H1 (cell line): ENCODE data around the gene CRB2. TPM values are rescaled to one million over a fixed set of nuclear protein-coding genes. Genes with fewer than 3 reads are reported as not detected.

Source experiments
- CTCF ChIA-PET: fragments of 300-600 bp; sonication (Branson Sonifier 250); formaldehyde crosslinking; loops from one replicate; lab custom pipeline; 2021; ENCODE audit not compliant: partially characterized antibody; lab: Charles Lee
- POLR2A ChIA-PET: fragments of 300-600 bp; sonication (Branson Sonifier 250); formaldehyde crosslinking; loops from one replicate; lab custom pipeline; 2021; ENCODE audit warnings: inconsistent platforms; ENCODE audit not compliant: partially characterized antibody; lab: Charles Lee
- DNase-seq, 2 experiments: peaks; one replicate each; pipeline versions ENCODE4 v3.0.0 to v3.0.0-alpha.2; 2010 to 2022; ENCODE audit warnings: low spot score in 2 of 2, low read depth in 1 of 2, mixed read lengths in 1 of 2
- FAIRE-seq: peaks from 2 replicates; lab custom pipeline; 2011; peaks lifted over from hg19 to GRCh38; lab: Jason Lieb, UNC
- H2AFZ ChIP-seq: 2 replicates; pipeline ENCODE4 v1.8.1; 2012; ENCODE audit warnings: low read length, inconsistent platforms
- H2AK5ac ChIP-seq: 2 replicates; pipeline ENCODE4 v1.6.1; 2013; ENCODE audit warnings: low read depth, low read length
- H2BK120ac ChIP-seq: replicated peaks from 2 replicates; pipeline ENCODE3; 2013; ENCODE audit warnings: low read depth, low read length, inconsistent platforms
- H2BK12ac ChIP-seq: 2 replicates; pipeline ENCODE4 v1.6.1; 2013; ENCODE audit warnings: low read depth, low read length
- H2BK15ac ChIP-seq: 2 replicates; pipeline ENCODE4 v1.6.1; 2013; ENCODE audit warnings: low read length
- H2BK20ac ChIP-seq: 2 replicates; pipeline ENCODE4 v1.6.1; 2013; ENCODE audit warnings: low read length
- H2BK5ac ChIP-seq: 2 replicates; pipeline ENCODE4 v1.6.1; 2013; ENCODE audit warnings: low read depth, low read length
- H3K14ac ChIP-seq: 2 replicates; pipeline ENCODE4 v1.6.1; 2013; ENCODE audit warnings: inconsistent platforms; ENCODE audit not compliant: insufficient read length
- H3K18ac ChIP-seq: 2 replicates; pipeline ENCODE4 v1.6.1; 2013; ENCODE audit warnings: low read length; ENCODE audit errors: extremely low read depth
- H3K23ac ChIP-seq: 2 replicates; pipeline ENCODE4 v1.6.1; 2013; ENCODE audit warnings: inconsistent platforms; ENCODE audit not compliant: insufficient read length
- H3K23me2 ChIP-seq: 2 replicates; pipeline ENCODE4 v1.6.1; 2013; ENCODE audit warnings: low read depth, low read length
- H3K27ac ChIP-seq: 2 replicates; pipeline ENCODE4 v1.6.1; 2011; ENCODE audit warnings: low read depth, low read length, inconsistent platforms
- H3K27me3 ChIP-seq, 4 experiments: replicated peaks in 1 of 4; 1 replicate in 1 of 4; 2 replicates in 3 of 4; pipeline versions ENCODE4 v1.6.1 to v1.8.1; 2011 to 2013; ENCODE audit warnings: low read length in 3 of 4, mild to moderate bottlenecking in 3 of 4, inconsistent platforms in 2 of 4, mixed read lengths in 2 of 4, moderate library complexity in 1 of 4; ENCODE audit not compliant: control insufficient read depth in 3 of 4, insufficient read depth in 3 of 4; ENCODE audit errors: extremely low read depth in 1 of 4
- H3K36me3 ChIP-seq, 4 experiments: 2 replicates each; pipeline versions ENCODE4 v1.6.1 to v1.8.1; 2011 to 2013; ENCODE audit warnings: mild to moderate bottlenecking in 4 of 4, low read length in 3 of 4, moderate library complexity in 2 of 4, control low read depth in 1 of 4, inconsistent platforms in 1 of 4; ENCODE audit not compliant: insufficient read depth in 4 of 4, control insufficient read depth in 2 of 4
- H3K4ac ChIP-seq: replicated peaks from 2 replicates; pipeline ENCODE3; 2013; ENCODE audit warnings: low read length, low read depth, mixed read lengths, inconsistent platforms; ENCODE audit not compliant: insufficient read length
- H3K4me1 ChIP-seq, 4 experiments: replicated peaks in 1 of 4; 1 replicate in 1 of 4; 2 replicates in 3 of 4; pipeline versions ENCODE4 v1.6.1 to v1.8.1; 2011 to 2013; ENCODE audit warnings: low read length in 3 of 4, inconsistent platforms in 2 of 4, mixed read lengths in 1 of 4; ENCODE audit not compliant: insufficient read depth in 4 of 4, control insufficient read depth in 3 of 4
- H3K4me2 ChIP-seq, 2 experiments: 2 replicates each; pipeline versions ENCODE4 v1.6.1 to v1.8.1; 2011 to 2013; ENCODE audit warnings: low read depth in 2 of 2, low read length in 2 of 2, control low read depth in 1 of 2, inconsistent platforms in 1 of 2, mild to moderate bottlenecking in 1 of 2; ENCODE audit not compliant: insufficient read depth in 1 of 2
- H3K4me3 ChIP-seq, 4 experiments: fragments of 200-600, 300-600 bp in 1 of 4; sonication (generic), shearing (Covaris generic), sonication (Bioruptor Twin) in 1 of 4; 2 replicates each; pipeline versions ENCODE4 v1.5.1 to v1.8.1; 2011 to 2016; ENCODE audit warnings: low read length in 4 of 4, low read depth in 3 of 4, control low read depth in 2 of 4, inconsistent platforms in 2 of 4, mild to moderate bottlenecking in 2 of 4, mixed read lengths in 1 of 4, moderate library complexity in 1 of 4; ENCODE audit not compliant: insufficient read depth in 2 of 4; ENCODE audit errors: extremely low read depth in 1 of 4
- H3K56ac ChIP-seq: replicated peaks from 2 replicates; pipeline ENCODE3; 2013; ENCODE audit warnings: low read depth, mild to moderate bottlenecking, mixed read lengths, low read length, inconsistent platforms; ENCODE audit not compliant: insufficient read length
- H3K79me1 ChIP-seq: 2 replicates; pipeline ENCODE4 v1.6.1; 2013; ENCODE audit warnings: low read depth, low read length, control low read depth
- H3K79me2 ChIP-seq, 2 experiments: 2 replicates each; pipeline versions ENCODE4 v1.6.1 to v1.8.1; 2012 to 2013; ENCODE audit warnings: low read length in 2 of 2, mild to moderate bottlenecking in 2 of 2, inconsistent platforms in 1 of 2; ENCODE audit not compliant: insufficient read depth in 2 of 2, control insufficient read depth in 1 of 2
- H3K9ac ChIP-seq, 4 experiments: replicated peaks in 1 of 4; 1 replicate in 1 of 4; 2 replicates in 3 of 4; pipeline versions ENCODE4 v1.6.1 to v1.8.1; 2011 to 2013; ENCODE audit warnings: low read depth in 3 of 4, low read length in 3 of 4, control low read depth in 2 of 4, mild to moderate bottlenecking in 2 of 4, moderate library complexity in 2 of 4, inconsistent platforms in 1 of 4; ENCODE audit errors: extremely low read depth in 1 of 4
- H3K9me3 ChIP-seq, 2 experiments: 2 replicates each; pipeline versions ENCODE4 v1.6.1 to v1.8.1; 2012 to 2013; ENCODE audit warnings: mild to moderate bottlenecking in 2 of 2, moderate library complexity in 2 of 2, control low read depth in 1 of 2, inconsistent platforms in 1 of 2, low read depth in 1 of 2, low read length in 1 of 2, mixed read lengths in 1 of 2; ENCODE audit not compliant: insufficient read depth in 2 of 2
- H4K20me1 ChIP-seq, 2 experiments: replicated peaks in 1 of 2; 2 replicates each; pipeline versions ENCODE3 to v1.8.1; 2011 to 2013; ENCODE audit warnings: inconsistent platforms in 2 of 2, low read length in 2 of 2, mild to moderate bottlenecking in 1 of 2; ENCODE audit not compliant: insufficient read depth in 2 of 2, control insufficient read depth in 1 of 2
- H4K5ac ChIP-seq: 2 replicates; pipeline ENCODE4 v1.6.1; 2013; ENCODE audit warnings: low read length, low read depth, mixed read lengths, inconsistent platforms; ENCODE audit not compliant: insufficient read length
- H4K8ac ChIP-seq: 2 replicates; pipeline ENCODE4 v1.8.0; 2013; ENCODE audit warnings: mild to moderate bottlenecking, moderate library complexity, low read length, inconsistent platforms; ENCODE audit not compliant: insufficient read depth; ENCODE audit errors: extremely low read depth
- H4K91ac ChIP-seq: replicated peaks from 2 replicates; pipeline ENCODE3; 2013; ENCODE audit warnings: low read length, mixed read lengths, inconsistent platforms; ENCODE audit not compliant: insufficient read length
- ASH2L ChIP-seq: fragments of 200-600, 300-600 bp; sonication (generic); IDR thresholded peaks from one replicate; pipeline ENCODE4 v1.7.1; 2017; ENCODE audit warnings: low read length
- BACH1 ChIP-seq: IDR thresholded peaks from 2 replicates; pipeline ENCODE4 v1.6.1; 2012; ENCODE audit warnings: low read length, improper control_type of control experiment
- BRCA1 ChIP-seq: IDR thresholded peaks from 2 replicates; pipeline ENCODE4 v1.6.1; 2012; ENCODE audit warnings: low read depth, low read length, improper control_type of control experiment
- CEBPB ChIP-seq: IDR thresholded peaks from 2 replicates; pipeline ENCODE4 v1.6.1; 2012; ENCODE audit warnings: low read depth, low read length
- CHD1 ChIP-seq: IDR thresholded peaks from 2 replicates; pipeline ENCODE4 v1.6.1; 2012; ENCODE audit warnings: low read depth, low read length, improper control_type of control experiment
- CHD2 ChIP-seq: IDR thresholded peaks from 2 replicates; pipeline ENCODE4 v1.6.1; 2012; ENCODE audit warnings: low read length, improper control_type of control experiment
- EP300 ChIP-seq, 2 experiments: IDR thresholded peaks; 1 replicate in 1 of 2; 2 replicates in 1 of 2; pipeline ENCODE4 v1.6.1; 2011 to 2012; ENCODE audit warnings: low read depth in 2 of 2, low read length in 2 of 2, mild to moderate bottlenecking in 2 of 2, borderline replicate concordance in 1 of 2, inconsistent platforms in 1 of 2, moderate library complexity in 1 of 2
- HDAC6 ChIP-seq: IDR thresholded peaks from one replicate; pipeline ENCODE4 v1.7.1; 2012; ENCODE audit warnings: low read depth, mild to moderate bottlenecking, inconsistent platforms, low read length, moderate library complexity
- JUN ChIP-seq: IDR thresholded peaks from 2 replicates; pipeline ENCODE4 v1.6.1; 2011; ENCODE audit warnings: low read depth, mild to moderate bottlenecking, improper control_type of control experiment, low read length
- POLR2AphosphoS5 ChIP-seq: IDR thresholded peaks from 2 replicates; pipeline ENCODE4 v1.6.1; 2011; ENCODE audit warnings: low read depth, low read length
- WGBS, 2 experiments: shearing (Covaris generic) in 1 of 2; methylation state at CpG; one replicate each; pipeline versions ENCODE4 v1.1.6 to v1.1.7; 2013 to 2015; ENCODE audit warnings: low lambda C conversion rate in 2 of 2, mixed read lengths in 2 of 2, inconsistent platforms in 1 of 2, low coverage in 1 of 2, missing lambda C conversion rate in 1 of 2; ENCODE audit not compliant: insufficient replicate concordance in 2 of 2, insufficient coverage in 1 of 2, insufficient read length in 1 of 2; ENCODE audit errors: extremely low coverage in 1 of 2, missing lambda C conversion rate in 1 of 2; 5-methylcytosine and 5-hydroxymethylcytosine counted together
- polyA plus RNA-seq, 7 experiments: library from polyadenylated mRNA; depleted of rRNA in 3 of 7; stranded (reverse) in 5 of 7; unstranded in 2 of 7; fragments of >200 nt in 5 of 7; fragments of 200-250 nt in 2 of 7; gene quantifications; 1 replicate in 5 of 7; 2 replicates in 1 of 7; 4 replicates in 1 of 7; pipeline versions ENCODE4 v1.2.1 to v1.2.3, GENCODE V29; 2011 to 2013; ENCODE audit warnings: missing spikeins in 2 of 7, mixed read lengths in 2 of 7
- total RNA-seq: library from RNA; stranded (reverse); fragmentation: NEBNext Ultra II Directional; extraction: Animal tissue kit (Norgen Biotek cat#: 25700); gene quantifications from 2 replicates; pipeline ENCODE4 v1.2.1, GENCODE V29; 2021
- TF ChIP-seq, protein P1 (sequence below): IDR thresholded peaks from 2 replicates; pipeline ENCODE4 v1.6.1; 2011; ENCODE audit warnings: low read length, improper control_type of control experiment
- TF ChIP-seq, protein P2 (sequence below): IDR thresholded peaks from 2 replicates; pipeline ENCODE4 v1.6.1; 2011; ENCODE audit warnings: low read depth, mild to moderate bottlenecking, low read length; ENCODE audit not compliant: insufficient read depth

The CRB2 gene
- total and polyA plus RNA-seq, 2 of the 8 experiments (the other 6 are each of a cell fraction or from before 2014, with no cell fraction given): 4.0 to 8.4 TPM

DNA sequence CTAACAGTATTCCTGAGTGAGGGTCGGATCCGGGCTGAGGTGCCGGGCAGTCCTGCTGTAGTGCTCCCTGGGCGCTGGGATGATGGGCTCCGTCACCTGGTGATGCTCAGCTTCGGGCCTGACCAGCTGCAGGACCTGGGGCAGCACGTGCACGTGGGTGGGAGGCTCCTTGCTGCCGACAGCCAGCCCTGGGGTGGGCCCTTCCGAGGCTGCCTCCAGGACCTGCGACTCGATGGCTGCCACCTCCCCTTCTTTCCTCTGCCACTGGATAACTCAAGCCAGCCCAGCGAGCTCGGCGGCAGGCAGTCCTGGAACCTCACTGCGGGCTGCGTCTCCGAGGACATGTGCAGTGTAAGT lies 15.2 kb downstream of the CRB2 start:
- H3K4me1 ChIP-seq: peaks cover 0 to 26% (median 11%) of the 10 kb centered on the region in 4 experiments; a peak in 6 of 7 replicates
- no peak overlapping the region for H2BK15ac ChIP-seq
- H2BK12ac ChIP-seq: no peak overlapping the region
- H2AFZ ChIP-seq: no peak overlapping the region
- H2BK5ac ChIP-seq: no peak overlapping the region
- H3K23me2 ChIP-seq: 0 out of 2 replicates have a peak, but pooled peaks cover 3% of the 10 kb centered on the region
- H3K9me3 ChIP-seq: no peaks in the 10 kb centered on the region
- H4K91ac ChIP-seq: no peak overlapping the region
- no peak overlapping the region for H2BK120ac ChIP-seq
- H3K56ac ChIP-seq: no peak overlapping the region
- H3K79me1 ChIP-seq: no peaks in the 10 kb centered on the region
- no peak overlapping the region for H3K9ac ChIP-seq
- peaks cover 5 to 10% of the 10 kb centered on the region in 2 experiments for H4K20me1 ChIP-seq
- H3K27ac ChIP-seq: no peak overlapping the region
- DNase-seq (no peak), FAIRE-seq (no peak)
- no peaks in the 10 kb centered on the region for H3K79me2 ChIP-seq
- H3K18ac ChIP-seq: no peak overlapping the region
- CTCF ChIA-PET: interaction anchor here (0.6 to 5.7 kb wide), 8 partner anchors 9 to 128 kb away, joined by 3 to 43 read pairs (median 5); partner anchors contain the start of gene CRB2
- no peak overlapping the region for H4K8ac ChIP-seq
- H3K4me3 ChIP-seq: no peak overlapping the region
- H4K5ac ChIP-seq: no peak overlapping the region
- H3K36me3 ChIP-seq: peaks cover 0 to 5% (median 2%) of the 10 kb centered on the region in 4 experiments; a peak in 1 of 8 replicates
- no peak overlapping the region for H3K14ac ChIP-seq
- H3K4ac ChIP-seq: no peak overlapping the region
- no peak overlapping the region for H3K4me2 ChIP-seq
- H3K23ac ChIP-seq: no peak overlapping the region
- peaks cover 0 to 31% (median 22%) of the 10 kb centered on the region in 4 experiments; a peak in 5 of 7 replicates for H3K27me3 ChIP-seq
- H2AK5ac ChIP-seq: no peak overlapping the region
- POLR2A ChIA-PET: interaction anchor here (0.9 kb wide), 1 partner anchor 9 kb away, joined by 4 read pairs; no protein-coding TSS in a partner anchor
- H2BK20ac ChIP-seq: no peak overlapping the region
- 92% methylated on average over 18 of the region's 18 CpGs; no CpG with 5 or more reads in 1 of the 2 experiments for WGBS, 2 experiments
- TF ChIP-seq CEBPB (no peak), BRCA1 (no peak), CHD1 (no peak), BACH1 (no peak), HDAC6 (no peak), CHD2 (no peak), ASH2L (no peak), EP300 (IDR thresholded peaks at IDR 0.05; ENCODE audit: borderline replicate concordance in 1 of 2, low read depth in 2 of 2, low read length in 2 of 2) (no peak), JUN (no peak), POLR2AphosphoS5 (no peak)
- TF ChIP-seq, protein P1, sequence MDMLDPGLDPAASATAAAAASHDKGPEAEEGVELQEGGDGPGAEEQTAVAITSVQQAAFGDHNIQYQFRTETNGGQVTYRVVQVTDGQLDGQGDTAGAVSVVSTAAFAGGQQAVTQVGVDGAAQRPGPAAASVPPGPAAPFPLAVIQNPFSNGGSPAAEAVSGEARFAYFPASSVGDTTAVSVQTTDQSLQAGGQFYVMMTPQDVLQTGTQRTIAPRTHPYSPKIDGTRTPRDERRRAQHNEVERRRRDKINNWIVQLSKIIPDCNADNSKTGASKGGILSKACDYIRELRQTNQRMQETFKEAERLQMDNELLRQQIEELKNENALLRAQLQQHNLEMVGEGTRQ: no peak
- TF ChIP-seq, protein P2, sequence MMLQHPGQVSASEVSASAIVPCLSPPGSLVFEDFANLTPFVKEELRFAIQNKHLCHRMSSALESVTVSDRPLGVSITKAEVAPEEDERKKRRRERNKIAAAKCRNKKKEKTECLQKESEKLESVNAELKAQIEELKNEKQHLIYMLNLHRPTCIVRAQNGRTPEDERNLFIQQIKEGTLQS: no peak
